Endothelial cell of umbilical vein (primary cell): Measurements from ENCODE around the gene PRDM16.

ENCODE experiments used
- POLR2A ChIP-seq: IDR thresholded peaks from 2 replicates; pipeline ENCODE4 v1.6.1; 2012; ENCODE audit warnings: low read depth, mild to moderate bottlenecking, control low read depth, low read length
- TF ChIP-seq, protein P1 (sequence below), 2 donors: IDR thresholded peaks; 1 replicate in 1 of 2; 2 replicates in 1 of 2; pipeline ENCODE4 v1.5.1; 2011; ENCODE audit warnings: low read length in 2 of 2, mild to moderate bottlenecking in 2 of 2, moderate library complexity in 2 of 2, control low read depth in 1 of 2, inconsistent platforms in 1 of 2, low read depth in 1 of 2; ENCODE audit not compliant: insufficient read depth in 1 of 2; ENCODE audit errors: extremely low read depth in 1 of 2

DNA sequence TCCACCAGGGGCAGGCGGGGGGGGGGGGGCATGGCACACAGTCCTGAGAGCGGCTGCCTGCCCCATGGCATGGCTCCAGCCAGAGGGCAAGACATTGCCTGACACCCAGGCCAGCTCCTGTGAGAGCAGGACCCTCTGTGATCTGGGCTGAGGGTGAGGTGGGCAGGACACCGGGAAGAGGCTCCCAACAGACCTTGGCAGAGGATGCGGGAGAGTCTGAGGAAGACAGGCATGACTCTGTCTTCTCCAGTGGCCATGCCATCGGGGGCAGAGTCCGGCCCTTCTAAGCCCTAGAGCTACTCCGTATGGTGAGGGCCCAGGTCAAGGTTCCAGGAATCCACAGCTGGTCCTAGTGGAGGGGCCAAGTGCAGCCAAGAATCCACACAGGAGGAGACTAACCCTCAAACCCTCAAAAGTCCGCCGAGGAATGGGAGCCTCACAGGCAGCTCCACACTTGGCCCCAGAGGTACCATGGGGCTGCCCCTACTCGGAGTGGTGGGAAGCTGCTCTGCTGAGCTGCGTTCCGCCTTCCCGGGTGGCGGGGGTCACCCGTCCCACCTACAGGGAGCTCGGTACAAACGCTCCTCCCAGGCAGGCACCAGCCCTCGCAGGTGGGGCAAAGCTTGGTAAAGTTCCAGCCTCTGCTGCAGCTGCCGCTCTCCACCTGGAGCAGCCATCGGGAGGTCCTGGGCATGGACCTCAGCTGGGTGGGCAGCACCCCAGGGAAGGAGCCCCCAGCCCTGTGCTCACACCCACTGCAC is 41.2 kb upstream of the PRDM16 start:
- TF ChIP-seq, protein P1, sequence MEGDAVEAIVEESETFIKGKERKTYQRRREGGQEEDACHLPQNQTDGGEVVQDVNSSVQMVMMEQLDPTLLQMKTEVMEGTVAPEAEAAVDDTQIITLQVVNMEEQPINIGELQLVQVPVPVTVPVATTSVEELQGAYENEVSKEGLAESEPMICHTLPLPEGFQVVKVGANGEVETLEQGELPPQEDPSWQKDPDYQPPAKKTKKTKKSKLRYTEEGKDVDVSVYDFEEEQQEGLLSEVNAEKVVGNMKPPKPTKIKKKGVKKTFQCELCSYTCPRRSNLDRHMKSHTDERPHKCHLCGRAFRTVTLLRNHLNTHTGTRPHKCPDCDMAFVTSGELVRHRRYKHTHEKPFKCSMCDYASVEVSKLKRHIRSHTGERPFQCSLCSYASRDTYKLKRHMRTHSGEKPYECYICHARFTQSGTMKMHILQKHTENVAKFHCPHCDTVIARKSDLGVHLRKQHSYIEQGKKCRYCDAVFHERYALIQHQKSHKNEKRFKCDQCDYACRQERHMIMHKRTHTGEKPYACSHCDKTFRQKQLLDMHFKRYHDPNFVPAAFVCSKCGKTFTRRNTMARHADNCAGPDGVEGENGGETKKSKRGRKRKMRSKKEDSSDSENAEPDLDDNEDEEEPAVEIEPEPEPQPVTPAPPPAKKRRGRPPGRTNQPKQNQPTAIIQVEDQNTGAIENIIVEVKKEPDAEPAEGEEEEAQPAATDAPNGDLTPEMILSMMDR (IDR thresholded peaks at IDR 0.05; ENCODE audit: extremely low read depth in 1 of 2, insufficient read depth in 1 of 2, low read depth in 1 of 2, low read length in 2 of 2): no peak
- TF ChIP-seq POLR2A: no peak
